Erythroblast (primary cell): ENCODE results near the gene SLC6A1.

Experiments used
- GATA1 ChIP-seq: IDR thresholded peaks from 2 replicates; pipeline ENCODE4 v1.6.1; 2011; ENCODE audit warnings: low read depth, mild to moderate bottlenecking, control low read depth, low read length, moderate library complexity
- POLR2A ChIP-seq: IDR thresholded peaks from 2 replicates; pipeline ENCODE4 v1.6.1; 2011; ENCODE audit warnings: mild to moderate bottlenecking, low read length

DNA sequence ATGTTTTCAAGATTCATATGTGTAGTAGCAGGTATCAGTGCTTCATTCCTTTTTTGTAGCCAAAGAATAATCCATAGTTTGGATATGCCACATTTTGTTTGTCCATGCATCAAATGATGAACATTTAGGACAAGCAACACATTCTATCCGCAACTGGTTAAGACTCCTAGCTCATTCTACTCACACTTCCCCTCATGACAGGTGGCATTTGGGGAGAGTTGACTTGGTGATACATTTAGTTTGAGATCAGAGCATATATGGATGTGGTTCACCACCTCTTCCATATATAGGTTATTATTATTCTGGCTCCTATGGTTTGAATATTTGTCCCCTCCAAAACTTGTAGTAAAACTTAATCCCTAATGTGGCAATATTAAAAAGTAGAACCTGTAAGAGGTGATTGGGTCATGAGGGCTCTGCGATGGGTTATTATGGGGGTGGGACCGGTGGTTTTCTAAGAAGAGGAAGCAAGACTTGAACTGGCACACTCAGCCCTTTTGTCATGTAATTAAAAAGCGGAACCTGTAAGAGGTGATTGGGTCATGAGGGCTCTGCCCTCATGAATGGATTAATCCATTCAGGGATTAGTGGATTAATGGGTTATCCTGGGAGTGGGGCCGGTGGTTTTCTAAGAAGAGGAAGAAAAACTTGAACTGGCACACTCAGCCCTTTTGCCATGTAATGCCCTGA, 86.4 kb downstream of the SLC6A1 start:
- TF ChIP-seq POLR2A (no peak), GATA1 (no peak)
